Large intestine (tissue), 3 donors: ENCODE data around the gene HES5. TPM values are rescaled to one million over a fixed set of nuclear protein-coding genes. Genes with fewer than 3 reads are reported as not detected.

Experiments
- DNase-seq, 2 donors: peaks; one replicate each; pipeline versions ENCODE4 v3.0.0 to v3.0.0-alpha.2; 2013
- H3K27ac ChIP-seq: one replicate; pipeline ENCODE4 v1.5.1; 2013; ENCODE audit warnings: low read length
- H3K27me3 ChIP-seq: 2 replicates; pipeline ENCODE4 v1.6.1; 2013; ENCODE audit warnings: low read length; ENCODE audit not compliant: control insufficient read depth, insufficient read depth
- H3K36me3 ChIP-seq: 2 replicates; pipeline ENCODE4 v1.6.1; 2013; ENCODE audit warnings: low read length; ENCODE audit not compliant: control insufficient read depth, insufficient read depth
- H3K4me1 ChIP-seq: one replicate; pipeline ENCODE4 v1.6.1; 2013; ENCODE audit warnings: low read length; ENCODE audit not compliant: control insufficient read depth, insufficient read depth
- H3K4me3 ChIP-seq: one replicate; pipeline ENCODE4 v1.5.1; 2013; ENCODE audit warnings: low read length
- H3K9me3 ChIP-seq: one replicate; pipeline ENCODE4 v1.6.1; 2013; ENCODE audit warnings: mild to moderate bottlenecking, low read depth, low read length, moderate library complexity; ENCODE audit not compliant: control insufficient read depth
- WGBS: methylation state at CpG from one replicate; pipeline ENCODE4 v1.1.5; 2013; ENCODE audit warnings: low lambda C conversion rate; ENCODE audit not compliant: insufficient coverage; 5-methylcytosine and 5-hydroxymethylcytosine counted together
- polyA plus RNA-seq: library from polyadenylated mRNA; unstranded; fragments of 120-200 nt; gene quantifications from one replicate; pipeline ENCODE4 v1.2.1, GENCODE V29; 2013

The HES5 gene
- polyA plus RNA-seq, 1 donor: 0.31 TPM

DNA sequence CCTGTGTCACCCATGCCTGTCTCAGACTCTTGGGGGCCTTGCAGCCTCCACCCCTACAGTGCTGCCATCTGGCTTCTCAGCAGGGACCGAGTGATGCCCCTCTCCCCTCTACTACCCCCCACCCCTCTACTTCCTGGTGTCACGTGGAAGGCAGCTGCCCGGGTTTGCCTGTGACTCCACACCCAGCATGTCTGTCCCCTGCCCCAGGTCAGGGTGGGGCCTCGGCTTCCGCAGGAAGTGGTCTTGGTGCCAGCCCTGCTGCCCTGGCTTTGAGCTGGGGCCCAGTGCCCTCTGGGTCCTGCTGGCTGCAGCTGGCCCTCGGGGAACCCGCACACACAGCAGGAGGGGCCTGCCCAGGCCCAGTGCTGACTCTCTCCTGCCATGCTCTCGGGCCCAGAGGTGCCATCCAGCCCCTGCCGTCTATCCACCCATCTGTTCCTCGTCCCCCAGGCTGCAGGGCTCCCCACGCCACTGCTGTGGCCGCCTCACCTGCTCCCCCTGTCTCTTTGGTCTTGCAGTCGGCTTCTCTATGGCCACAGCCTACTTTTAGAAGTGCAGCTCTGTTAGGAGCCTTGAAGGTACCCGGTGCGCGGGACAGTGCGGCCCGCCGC is 30.0 kb downstream of the HES5 start:
- DNase-seq: no peak
- peaks cover 40% of the 10 kb centered on the region for H3K27me3 ChIP-seq

DNA sequence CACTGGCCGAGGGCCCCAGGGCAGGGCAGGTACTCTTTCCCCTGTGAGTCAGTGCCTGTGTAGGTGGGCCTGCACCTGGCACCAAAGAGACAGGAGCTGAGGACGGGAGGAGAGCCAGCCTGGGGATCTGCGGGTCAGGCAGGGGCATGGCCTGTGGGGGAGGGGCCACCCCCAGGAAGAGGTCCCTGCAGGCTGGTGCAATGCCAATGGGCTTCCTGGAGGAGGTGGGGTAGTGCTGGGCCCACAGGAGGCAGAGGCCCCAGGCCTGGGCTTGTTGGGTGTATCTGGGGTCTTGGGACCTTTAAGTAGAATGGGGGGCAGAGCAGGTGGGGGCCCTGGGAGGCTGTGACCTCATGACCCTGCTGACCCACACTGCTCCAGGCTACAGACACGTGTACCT is 30.8 kb downstream of the HES5 start:
- H3K4me3 ChIP-seq: no peak overlapping the region
- no CpG with 5 or more reads among the region's 4 CpGs for WGBS
- no peak for DNase-seq
- H3K27me3 ChIP-seq: peaks cover 32% of the 10 kb centered on the region
- H3K4me1 ChIP-seq: peaks cover under 1% of the 10 kb centered on the region
- no peaks in the 10 kb centered on the region for H3K36me3 ChIP-seq
- peaks cover under 1% of the 10 kb centered on the region for H3K9me3 ChIP-seq
- H3K27ac ChIP-seq: no peak overlapping the region

More for the DNA sequence above, 30.0 kb downstream of the HES5 start:
- Histone ChIP-seq H3K27ac (no peak overlapping the region), H3K9me3 (peaks cover 3% of the 10 kb centered on the region), H3K4me3 (no peak overlapping the region), H3K36me3 (no peaks in the 10 kb centered on the region), H3K4me1 (peaks cover 5% of the 10 kb centered on the region)
- WGBS: no CpG with 5 or more reads among the region's 19 CpGs

DNA sequence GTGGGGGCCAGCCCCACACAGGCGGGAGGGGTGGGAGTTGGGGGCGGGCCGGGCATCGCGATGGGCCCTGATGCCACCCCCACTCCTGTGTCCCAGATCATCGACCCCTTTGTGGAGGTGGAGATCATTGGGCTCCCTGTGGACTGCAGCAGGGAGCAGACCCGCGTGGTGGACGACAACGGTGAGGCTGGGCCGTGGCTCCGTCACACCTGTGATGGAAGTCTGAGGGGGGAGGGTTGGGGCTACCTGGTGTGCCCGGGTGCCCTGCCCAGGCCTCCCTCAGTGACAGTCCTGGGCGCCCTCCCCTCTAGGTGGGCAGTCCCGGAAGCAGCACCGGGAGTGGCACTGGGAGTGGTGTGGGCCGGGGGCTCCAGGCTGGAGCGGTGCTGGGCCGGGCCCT is 31.4 kb downstream of the HES5 start:
- no peaks in the 10 kb centered on the region for H3K36me3 ChIP-seq
- H3K4me1 ChIP-seq: peaks cover 4% of the 10 kb centered on the region
- H3K9me3 ChIP-seq: no peaks in the 10 kb centered on the region
- DNase-seq: no peak
- no peak overlapping the region for H3K27ac ChIP-seq
- no peak overlapping the region for H3K4me3 ChIP-seq
- peaks cover 26% of the 10 kb centered on the region for H3K27me3 ChIP-seq
- no CpG with 5 or more reads among the region's 19 CpGs for WGBS

DNA sequence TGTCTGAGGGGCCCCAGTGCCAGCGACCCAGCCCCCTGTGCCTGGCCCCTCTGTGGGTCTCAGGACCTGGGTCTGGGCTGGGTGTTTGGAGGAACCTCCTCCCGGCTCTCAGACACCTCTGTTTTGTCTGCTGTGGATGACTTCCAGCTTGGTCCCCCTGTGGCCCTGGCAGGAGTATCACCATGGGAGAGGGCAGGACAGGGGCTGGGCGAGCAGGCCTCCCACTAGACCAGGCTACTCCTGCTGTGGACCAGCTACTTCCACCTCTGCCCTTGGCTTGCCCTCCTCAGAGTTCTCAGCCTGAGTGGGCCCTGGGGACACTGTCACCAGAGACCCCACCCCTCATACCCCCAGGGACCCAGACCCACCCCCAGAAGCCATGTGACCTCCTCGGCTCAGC is 32.2 kb downstream of the HES5 start:
- H3K4me1 ChIP-seq: peaks cover 7% of the 10 kb centered on the region
- no peak overlapping the region for H3K4me3 ChIP-seq
- peaks cover 19% of the 10 kb centered on the region for H3K27me3 ChIP-seq
- no CpG with 5 or more reads among the region's 4 CpGs for WGBS
- no peak overlapping the region for H3K27ac ChIP-seq
- DNase-seq: no peak
- no peaks in the 10 kb centered on the region for H3K36me3 ChIP-seq
- H3K9me3 ChIP-seq: no peaks in the 10 kb centered on the region

DNA sequence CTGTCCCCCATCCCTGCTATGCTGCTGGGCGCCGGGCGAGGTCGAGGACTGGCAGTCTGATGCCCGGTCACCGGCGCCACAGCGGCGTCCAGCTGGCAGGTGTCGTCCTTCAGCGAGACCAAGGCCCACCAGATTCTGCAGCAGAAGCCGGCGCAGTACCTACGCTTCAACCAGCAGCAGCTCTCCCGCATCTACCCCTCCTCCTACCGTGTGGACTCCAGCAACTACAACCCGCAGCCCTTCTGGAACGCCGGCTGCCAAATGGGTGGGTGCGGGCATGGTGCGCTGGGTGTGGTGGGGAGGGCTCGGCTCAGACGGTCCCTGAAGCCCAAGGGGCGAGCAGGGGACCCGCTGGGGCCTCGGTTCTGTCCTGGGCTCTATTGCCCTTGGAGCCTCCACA is 33.3 kb downstream of the HES5 start:
- no CpG with 5 or more reads among the region's 26 CpGs for WGBS
- Histone ChIP-seq H3K27ac (no peak overlapping the region), H3K36me3 (no peaks in the 10 kb centered on the region), H3K9me3 (no peaks in the 10 kb centered on the region), H3K4me1 (peaks cover 7% of the 10 kb centered on the region), H3K27me3 (peaks cover 12% of the 10 kb centered on the region), H3K4me3 (no peak overlapping the region)
- DNase-seq: no peak

DNA sequence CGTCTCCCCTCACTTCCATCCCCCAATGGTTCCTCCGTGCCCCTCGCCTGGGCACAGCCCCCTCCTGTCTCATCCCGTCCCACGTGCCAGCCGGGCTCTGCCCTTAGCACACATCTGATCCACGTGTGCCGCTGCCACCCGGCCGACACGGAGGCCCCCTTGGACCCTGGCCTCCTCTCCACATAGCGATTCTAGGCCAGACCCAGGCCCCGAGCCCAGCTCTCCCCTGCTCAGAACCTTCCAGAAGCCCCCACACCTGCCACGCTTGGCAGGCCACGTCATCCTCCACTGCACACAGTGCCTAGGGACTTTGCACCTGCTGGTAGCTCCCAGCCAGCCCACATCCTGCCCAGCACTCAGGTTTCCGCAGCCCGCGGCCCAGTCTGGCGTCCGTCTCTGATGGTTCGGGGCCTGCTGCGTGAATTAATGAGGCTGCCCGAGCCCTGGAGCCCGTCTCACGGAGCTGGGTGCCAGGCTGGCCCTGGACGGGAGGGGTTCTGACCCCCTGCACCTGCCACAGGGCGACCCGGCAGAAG is 33.9 kb downstream of the HES5 start:
- Histone ChIP-seq H3K27me3 (peaks cover 6% of the 10 kb centered on the region), H3K4me1 (peaks cover 7% of the 10 kb centered on the region), H3K27ac (no peak overlapping the region), H3K36me3 (no peaks in the 10 kb centered on the region), H3K4me3 (no peak overlapping the region), H3K9me3 (no peaks in the 10 kb centered on the region)
- no peak for DNase-seq
- no CpG with 5 or more reads among the region's 28 CpGs for WGBS

DNA sequence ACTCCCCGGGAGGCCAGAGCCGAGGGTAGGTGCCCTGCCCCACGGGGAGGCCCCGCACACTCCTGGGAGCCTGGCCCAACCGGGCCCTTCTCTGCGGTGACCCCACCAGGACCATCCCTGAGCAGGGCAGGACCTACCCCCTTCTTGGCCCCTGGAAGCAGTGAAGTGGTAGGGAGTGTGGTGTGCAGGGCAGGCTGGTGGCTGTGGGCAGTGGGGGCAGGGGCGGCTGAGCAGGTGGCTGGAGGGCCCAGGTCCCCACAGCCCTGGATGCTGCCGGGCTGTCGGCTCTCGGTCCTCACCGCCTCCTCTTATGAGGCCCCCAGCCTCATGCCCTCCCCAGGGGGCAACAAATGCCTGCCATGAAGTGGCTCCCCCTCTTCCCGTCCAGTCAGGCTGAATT is 34.5 kb downstream of the HES5 start:
- Histone ChIP-seq H3K4me1 (peaks cover 7% of the 10 kb centered on the region), H3K27me3 (peaks cover 3% of the 10 kb centered on the region)
- DNase-seq: no peak

DNA sequence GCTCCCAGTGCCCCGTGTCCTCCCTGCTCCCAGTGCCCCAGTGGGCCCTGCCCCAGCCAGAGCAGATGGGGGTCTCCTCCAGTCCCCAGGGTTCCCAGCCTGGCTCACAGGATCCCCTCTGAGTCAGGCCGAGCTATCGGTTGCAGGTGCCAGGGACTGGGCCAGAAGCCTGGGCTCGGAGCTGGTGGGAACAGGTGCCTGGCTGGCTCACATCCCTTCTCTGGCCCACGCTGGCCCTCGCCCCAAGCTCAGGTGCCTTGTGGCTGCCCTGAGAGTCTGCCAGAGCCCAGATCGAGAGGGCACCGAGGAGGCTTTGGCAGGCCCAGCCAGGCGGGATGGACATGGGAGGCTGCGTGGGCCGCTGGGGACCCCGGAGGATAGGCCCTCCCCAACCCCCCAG is 35.0 kb downstream of the HES5 start:
- peaks cover 7% of the 10 kb centered on the region for H3K4me1 ChIP-seq

More for the DNA sequence above, 34.5 kb downstream of the HES5 start:
- Histone ChIP-seq H3K9me3 (no peaks in the 10 kb centered on the region), H3K4me3 (no peak overlapping the region), H3K27ac (no peak overlapping the region), H3K36me3 (no peaks in the 10 kb centered on the region)
- WGBS: no CpG with 5 or more reads among the region's 12 CpGs

DNA sequence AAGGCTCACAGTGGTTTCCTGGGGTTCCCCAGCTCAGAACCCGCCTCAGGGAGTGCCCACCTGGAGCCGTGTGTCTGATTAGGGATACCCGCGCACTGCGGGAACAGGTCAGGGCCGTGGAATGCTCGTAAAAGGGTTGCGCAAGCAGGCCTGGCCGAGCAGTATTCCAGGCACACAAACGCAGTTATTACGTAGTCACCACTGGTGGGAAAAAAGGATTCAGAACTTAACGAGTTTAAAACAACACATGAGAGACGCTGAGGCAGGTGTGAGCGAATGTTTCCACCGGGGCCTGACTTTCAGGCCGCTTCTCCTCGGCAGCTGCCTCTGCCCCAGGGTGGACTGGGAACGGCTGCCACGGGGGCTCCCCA is 35.8 kb downstream of the HES5 start:
- Histone ChIP-seq H3K4me1 (peaks cover 7% of the 10 kb centered on the region), H3K36me3 (no peaks in the 10 kb centered on the region), H3K9me3 (no peaks in the 10 kb centered on the region), H3K4me3 (no peak overlapping the region), H3K27me3 (peaks cover 3% of the 10 kb centered on the region), H3K27ac (no peak overlapping the region)
- no CpG with 5 or more reads among the region's 19 CpGs for WGBS
- DNase-seq: peak; percentile 59 to 70

More for the DNA sequence above, 35.0 kb downstream of the HES5 start:
- Histone ChIP-seq H3K4me3 (no peak overlapping the region), H3K27ac (no peak overlapping the region), H3K36me3 (no peaks in the 10 kb centered on the region), H3K27me3 (peaks cover 3% of the 10 kb centered on the region), H3K9me3 (no peaks in the 10 kb centered on the region)
- no peak for DNase-seq
- WGBS: no CpG with 5 or more reads among the region's 12 CpGs

DNA sequence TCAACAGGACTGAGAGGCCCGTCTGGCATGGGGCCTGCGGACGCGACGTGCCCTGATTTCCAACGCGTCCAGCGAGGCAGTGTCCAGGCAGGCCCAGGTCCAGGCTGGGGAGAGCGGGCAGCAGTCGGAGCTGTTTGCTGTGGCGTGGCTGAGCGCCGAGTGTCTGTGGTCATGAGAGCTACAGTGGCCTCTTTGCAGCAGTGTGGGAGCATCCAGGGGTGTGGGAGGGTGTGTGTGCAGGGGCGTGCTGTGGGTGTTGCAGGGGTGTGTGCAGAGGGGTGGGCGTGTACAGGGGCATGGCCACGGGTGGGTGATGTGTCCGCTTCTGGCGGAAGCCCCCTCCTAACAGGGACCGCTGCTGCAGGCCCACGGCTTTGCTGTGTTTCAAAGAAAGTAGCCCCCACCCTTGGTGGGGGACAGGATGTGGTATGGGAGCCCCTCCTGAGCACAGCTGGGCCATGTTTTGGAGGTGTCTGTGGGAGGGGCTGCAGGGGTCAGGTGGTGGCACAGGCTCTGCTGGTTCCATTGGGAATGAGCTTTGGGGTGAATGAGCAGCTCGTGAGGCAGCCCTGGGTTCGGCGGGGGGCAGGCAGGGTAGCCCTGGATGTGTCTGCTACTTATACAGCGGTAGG is 36.3 kb downstream of the HES5 start:
- H3K9me3 ChIP-seq: no peaks in the 10 kb centered on the region
- peaks cover 7% of the 10 kb centered on the region for H3K4me1 ChIP-seq
- WGBS: no CpG with 5 or more reads among the region's 24 CpGs
- peaks cover 3% of the 10 kb centered on the region for H3K27me3 ChIP-seq
- H3K4me3 ChIP-seq: no peak overlapping the region
- no peak for DNase-seq
- H3K36me3 ChIP-seq: no peaks in the 10 kb centered on the region
- no peak overlapping the region for H3K27ac ChIP-seq

DNA sequence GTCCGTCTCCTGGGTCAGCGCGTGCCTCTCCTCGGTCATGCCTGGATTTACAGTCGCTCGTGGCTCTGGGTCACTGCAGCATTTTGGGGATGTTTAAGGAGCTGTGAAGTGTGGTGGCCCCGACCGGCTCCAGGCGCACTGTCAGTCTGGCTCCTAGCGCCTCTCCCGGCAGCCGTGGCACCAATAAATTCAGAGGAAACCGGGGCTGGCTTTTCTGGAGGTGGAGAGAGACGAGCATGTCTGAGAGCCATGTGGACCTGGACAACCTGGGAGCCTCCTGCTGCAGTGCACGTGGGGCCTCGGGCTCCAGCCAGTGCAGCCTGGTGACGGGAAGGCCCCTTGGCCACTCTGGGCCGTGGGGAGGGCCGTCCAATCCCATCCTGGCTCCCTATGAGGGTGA is 36.8 kb downstream of the HES5 start:
- no peak overlapping the region for H3K27ac ChIP-seq
- DNase-seq: no peak
- no CpG with 5 or more reads among the region's 19 CpGs for WGBS
- H3K4me1 ChIP-seq: peaks cover 7% of the 10 kb centered on the region
- H3K4me3 ChIP-seq: no peak overlapping the region
- H3K27me3 ChIP-seq: peaks cover 3% of the 10 kb centered on the region
- H3K9me3 ChIP-seq: no peaks in the 10 kb centered on the region
- no peaks in the 10 kb centered on the region for H3K36me3 ChIP-seq
